Stimulated activated naive CD8-positive, alpha-beta T cell treated with anti-CD3 and anti-CD28 coated beads, Interleukin-15, Interleukin-2, amounts not matched to agents 100 ng/mL and 50 ng/mL, for 24 hours (primary cell): ENCODE results near the gene PRKACA.
"Not testable (repeated sequence)": the region's sequence is repeated elsewhere in the genome, so short reads cannot be mapped to it uniquely, and the experiment has no call there.

Experiments
- H3K27ac Mint-ChIP-seq: one replicate; pipeline ENCODE4 v1.8.0; 2021; ENCODE audit warnings: mild to moderate bottlenecking, mixed read lengths
- H3K27me3 Mint-ChIP-seq: one replicate; pipeline ENCODE4 v1.8.0; 2021; ENCODE audit warnings: mixed read lengths
- H3K36me3 Mint-ChIP-seq: one replicate; pipeline ENCODE4 v1.8.0; 2021; ENCODE audit warnings: low read depth, mixed read lengths
- H3K4me1 Mint-ChIP-seq: one replicate; pipeline ENCODE4 v1.8.0; 2021; ENCODE audit warnings: low read depth, mixed read lengths
- H3K4me3 Mint-ChIP-seq: one replicate; pipeline ENCODE4 v1.8.0; 2021; ENCODE audit warnings: mild to moderate bottlenecking, mixed read lengths
- H3K9me3 Mint-ChIP-seq: one replicate; pipeline ENCODE4 v1.8.0; 2021; ENCODE audit warnings: mixed read lengths

Gene PRKACA

DNA sequence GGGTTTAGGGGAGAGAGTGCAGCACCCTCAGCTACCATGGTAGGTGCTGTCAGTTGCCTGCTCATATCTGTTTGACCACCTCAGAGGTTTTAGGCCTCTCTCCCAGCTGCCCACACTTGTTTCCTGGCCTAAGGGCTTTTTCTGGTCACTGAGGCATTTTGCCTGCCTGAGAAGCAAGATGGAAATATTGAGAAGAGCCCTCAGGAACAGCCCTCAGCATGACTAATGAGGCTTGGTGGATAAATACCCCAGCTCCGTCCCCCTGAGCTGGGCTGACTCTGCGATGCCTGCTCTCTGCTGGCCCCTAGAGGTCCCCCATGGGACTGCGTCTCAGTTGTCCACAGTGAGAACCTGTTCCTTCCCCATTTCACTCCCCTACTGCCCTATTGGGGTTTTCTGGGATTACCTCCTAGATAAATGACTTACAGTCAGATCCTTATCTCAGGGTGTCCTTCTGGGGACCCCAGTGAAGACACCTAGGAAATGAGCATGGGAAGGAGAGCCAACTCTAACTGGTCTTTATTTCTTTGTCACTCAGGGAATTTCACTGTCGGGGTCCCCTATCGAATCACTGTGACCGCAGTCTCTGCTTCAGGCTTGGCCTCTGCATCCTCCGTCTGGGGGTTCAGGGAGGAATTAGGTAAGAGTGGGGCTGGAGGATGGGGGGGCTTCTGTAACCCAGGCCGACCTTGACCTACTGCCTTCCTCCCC, 69.0 kb downstream of the PRKACA start:
- Mint-ChIP-seq H3K27me3 (no peaks in the 10 kb centered on the region), H3K4me3 (no peak overlapping the region), H3K9me3 (no peaks in the 10 kb centered on the region), H3K36me3 (peaks cover 66% of the 10 kb centered on the region), H3K27ac (peak overlapping the region; percentile 40), H3K4me1 (peaks cover 7% of the 10 kb centered on the region)

- not testable (repeated sequence) for H3K27ac Mint-ChIP-seq, H3K4me1 Mint-ChIP-seq, H3K27me3 Mint-ChIP-seq, H3K9me3 Mint-ChIP-seq, H3K4me3 Mint-ChIP-seq
- H3K36me3 Mint-ChIP-seq, result peaks cover 65% of the 10 kb centered on the region
These were observed 69.7 kb downstream of the PRKACA start for GRCh38 chr19:14047866-14048265.

GRCh38 chr19:14042659-14043608, 74.6 kb downstream of the PRKACA start:
- H3K27ac Mint-ChIP-seq, result peak overlapping the region; percentile 58
- H3K36me3 Mint-ChIP-seq, result peaks cover 41% of the 10 kb centered on the region
- H3K9me3 Mint-ChIP-seq, H3K4me3 Mint-ChIP-seq, H3K27me3 Mint-ChIP-seq: not testable (repeated sequence)
- peaks cover 10% of the 10 kb centered on the region for H3K4me1 Mint-ChIP-seq
